ENCODE measurements around the gene MIPOL1.
"Not testable (repeated sequence)": the region's sequence is repeated elsewhere in the genome, so short reads cannot be mapped to it uniquely, and the experiment has no call there.

The MIPOL1 gene

DNA sequence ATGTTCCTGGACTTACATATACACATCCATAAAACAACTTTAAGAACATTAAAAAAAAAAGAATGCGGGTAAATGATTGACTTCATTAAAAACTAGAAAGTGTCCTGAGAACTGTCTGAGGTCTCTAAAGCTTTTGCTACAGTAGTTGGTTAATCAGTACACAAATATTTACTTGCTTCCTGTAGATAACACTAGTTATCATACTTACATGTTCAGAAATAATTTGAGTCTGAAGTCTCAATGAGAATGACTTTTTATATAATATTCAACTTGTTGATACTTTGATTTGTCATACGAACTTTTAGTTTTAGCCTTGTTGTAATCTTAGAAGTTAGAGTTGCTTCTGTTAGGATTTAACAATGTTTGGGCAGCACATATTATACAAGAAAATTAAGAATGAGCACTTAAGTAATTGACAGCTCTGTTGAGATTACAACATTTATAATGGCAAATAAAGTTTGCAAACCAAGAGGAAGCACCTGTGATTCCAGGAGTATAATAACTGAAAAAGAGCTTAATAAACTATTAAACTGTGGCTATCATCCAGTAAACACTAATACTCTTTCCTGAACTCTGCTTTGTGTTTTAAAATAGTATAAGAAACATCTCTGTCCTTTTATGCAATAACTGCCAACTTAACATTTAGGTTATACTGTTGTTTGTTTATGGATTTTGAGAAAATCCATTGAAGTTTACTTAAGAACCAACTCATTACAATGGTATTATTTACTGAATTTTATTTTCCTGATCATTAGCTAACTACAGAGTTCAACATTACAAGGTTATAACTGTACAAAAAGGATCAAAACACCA, 131.7 kb downstream of the MIPOL1 start:
- Histone ChIP-seq H3K4me3 (ENCODE audit: low read length) (no peak overlapping the region), H3K36me3 (ENCODE audit: control insufficient read depth, insufficient read depth, low read length) (no peaks in the 10 kb centered on the region), H3K27ac (ENCODE audit: low read depth, low read length) (no peak overlapping the region), H3K9ac (ENCODE audit: low read length) (no peak overlapping the region), H3K27me3 (ENCODE audit: control insufficient read depth, insufficient read depth, low read length) (no peaks in the 10 kb centered on the region), H3K4me1 (ENCODE audit: control insufficient read depth, insufficient read depth, low read length) (no peaks in the 10 kb centered on the region)

DNA sequence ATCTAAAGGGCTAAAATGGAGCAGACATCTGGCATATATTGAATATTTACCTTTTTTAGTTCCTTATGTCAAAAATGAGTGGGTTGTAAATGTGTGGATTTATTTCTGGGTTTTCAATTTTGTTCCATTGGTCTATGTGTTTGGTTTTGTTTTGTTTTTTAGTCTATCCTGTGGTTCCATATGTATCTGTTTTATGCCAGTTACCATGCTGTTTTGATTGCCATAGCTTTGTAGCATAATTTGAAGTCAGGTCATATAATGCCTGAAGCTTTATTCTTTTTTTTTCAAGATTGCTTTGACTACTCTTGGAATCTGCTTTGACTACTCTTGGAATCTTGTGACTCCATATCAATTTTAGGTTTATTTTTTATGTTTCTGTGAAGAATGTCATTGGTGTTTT, 133.2 kb downstream of the MIPOL1 start:
- Histone ChIP-seq H3K27me3 (ENCODE audit: control insufficient read depth, insufficient read depth, low read length) (no peaks in the 10 kb centered on the region), H3K27ac (ENCODE audit: low read depth, low read length) (no peak overlapping the region), H3K4me1 (ENCODE audit: control insufficient read depth, insufficient read depth, low read length) (no peaks in the 10 kb centered on the region), H3K4me3 (ENCODE audit: low read length) (no peak overlapping the region), H3K36me3 (ENCODE audit: control insufficient read depth, insufficient read depth, low read length) (no peaks in the 10 kb centered on the region), H3K9ac (ENCODE audit: low read length) (no peak overlapping the region)

DNA sequence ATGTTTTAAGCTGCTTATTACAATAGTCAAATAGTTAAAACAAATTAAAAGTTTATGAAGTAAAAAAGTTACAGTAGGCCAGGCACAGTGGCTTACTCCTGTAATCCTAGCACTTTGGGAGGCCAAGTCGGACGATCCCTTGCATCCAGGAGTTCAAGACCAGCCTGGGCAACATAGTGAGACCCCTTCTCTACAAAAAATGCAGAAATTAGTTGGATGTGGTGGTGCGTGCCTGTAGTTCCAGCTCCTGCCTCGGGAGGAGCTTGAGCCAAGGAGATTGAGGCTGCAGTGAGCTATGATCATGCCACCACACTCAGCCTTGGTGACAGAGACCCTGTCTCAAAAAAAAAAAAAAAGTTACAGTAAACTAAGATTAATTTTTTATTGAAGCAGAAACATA, 142.6 kb downstream of the MIPOL1 start:
- no peaks in the 10 kb centered on the region for H3K36me3 ChIP-seq (ENCODE audit: control insufficient read depth, insufficient read depth, low read length)
- no peak overlapping the region for H3K4me3 ChIP-seq (ENCODE audit: low read length)
- H3K27ac ChIP-seq (ENCODE audit: low read depth, low read length), result no peak overlapping the region
- H3K4me1 ChIP-seq (ENCODE audit: control insufficient read depth, insufficient read depth, low read length), result no peaks in the 10 kb centered on the region
- H3K9ac ChIP-seq (ENCODE audit: low read length), result no peak overlapping the region
- no peaks in the 10 kb centered on the region for H3K27me3 ChIP-seq (ENCODE audit: control insufficient read depth, insufficient read depth, low read length)

DNA sequence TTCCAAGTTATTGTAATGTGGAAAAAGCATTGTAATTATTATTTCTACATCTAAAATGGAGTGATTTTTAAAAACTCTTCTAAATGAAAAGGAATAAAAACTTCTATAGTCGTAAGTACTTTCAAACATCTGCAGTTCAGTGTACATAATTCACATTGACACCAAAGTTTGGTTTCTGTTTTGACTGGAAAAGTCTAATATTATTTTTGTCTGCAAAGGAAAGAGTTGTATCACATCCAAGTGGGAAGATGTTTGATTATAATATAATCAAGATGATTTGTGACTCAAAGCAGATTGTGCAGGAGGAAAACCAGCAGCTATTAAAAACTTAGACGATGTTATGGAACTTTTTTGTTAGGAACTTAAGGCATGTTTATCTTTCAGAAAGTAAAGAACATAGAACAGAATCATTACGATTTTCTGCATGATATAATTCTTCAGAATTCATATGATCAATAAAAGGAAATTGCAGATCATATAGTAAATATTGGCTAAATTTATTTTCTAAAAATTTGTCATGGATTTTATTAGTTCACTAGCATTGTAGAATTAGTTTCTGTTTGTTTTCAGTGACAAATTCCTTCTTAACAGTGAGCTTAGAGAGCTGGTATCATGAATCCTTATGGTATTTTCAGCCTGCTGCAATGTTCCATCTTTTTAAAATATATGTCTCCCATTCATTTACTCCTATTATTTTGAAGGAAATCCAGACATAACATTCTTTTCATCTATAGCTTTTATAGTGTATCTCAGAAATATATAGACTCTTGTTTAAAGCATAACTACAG, 145.8 kb downstream of the MIPOL1 start:
- H3K9ac ChIP-seq (ENCODE audit: low read length), result no peak overlapping the region
- H3K4me1 ChIP-seq (ENCODE audit: control insufficient read depth, insufficient read depth, low read length), result no peaks in the 10 kb centered on the region
- no peak overlapping the region for H3K27ac ChIP-seq (ENCODE audit: low read depth, low read length)
- H3K4me3 ChIP-seq (ENCODE audit: low read length), result no peak overlapping the region
- no peaks in the 10 kb centered on the region for H3K27me3 ChIP-seq (ENCODE audit: control insufficient read depth, insufficient read depth, low read length)
- H3K36me3 ChIP-seq (ENCODE audit: control insufficient read depth, insufficient read depth, low read length), result no peaks in the 10 kb centered on the region

DNA sequence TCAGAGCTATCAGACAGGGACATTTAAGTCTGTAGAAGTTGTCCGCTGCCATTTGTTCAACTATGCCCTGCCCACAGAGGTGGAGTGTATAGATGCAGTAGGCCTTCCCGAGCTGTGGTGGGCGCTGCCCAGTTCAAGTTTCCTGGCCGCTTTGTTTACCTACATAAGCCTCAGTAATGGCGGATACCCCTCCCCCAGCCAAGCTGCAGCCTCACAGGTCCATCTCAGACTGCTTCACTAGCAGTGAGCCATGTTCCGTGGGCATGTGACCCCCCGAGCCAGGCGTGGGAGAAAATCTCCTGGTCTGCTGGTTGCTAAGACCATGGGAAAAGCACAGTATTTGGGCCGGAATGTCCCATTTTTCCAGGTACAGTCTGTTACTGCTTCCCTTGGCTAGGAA, 165.9 kb downstream of the MIPOL1 start:
- Histone ChIP-seq H3K27ac (ENCODE audit: low read depth, low read length) (no peak overlapping the region), H3K9ac (ENCODE audit: low read length) (no peak overlapping the region), H3K4me3 (ENCODE audit: low read length) (no peak overlapping the region), H3K4me1 (ENCODE audit: control insufficient read depth, insufficient read depth, low read length) (no peaks in the 10 kb centered on the region), H3K27me3 (ENCODE audit: control insufficient read depth, insufficient read depth, low read length) (no peaks in the 10 kb centered on the region), H3K36me3 (ENCODE audit: control insufficient read depth, insufficient read depth, low read length) (no peaks in the 10 kb centered on the region)

DNA sequence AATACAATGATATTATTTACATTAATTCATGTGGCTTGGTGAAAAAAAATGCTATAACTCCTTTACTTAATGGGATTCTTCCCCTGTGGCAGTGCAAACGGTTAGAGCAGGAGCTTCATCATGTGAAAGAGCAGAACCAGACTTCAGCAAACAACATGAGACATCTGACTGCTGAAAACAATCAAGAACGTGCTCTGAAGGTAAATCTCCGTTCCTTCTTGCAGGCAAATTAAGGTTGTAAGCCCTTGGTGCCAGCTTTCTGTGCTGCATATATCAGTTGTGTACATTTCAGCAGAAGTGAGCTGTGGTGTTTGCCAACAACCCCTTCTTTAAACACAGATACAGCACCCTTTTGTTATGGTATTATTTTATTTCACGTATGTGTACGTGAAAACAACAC, 171.7 kb downstream of the MIPOL1 start:
- H3K27me3 ChIP-seq (ENCODE audit: control insufficient read depth, insufficient read depth, low read length), result no peaks in the 10 kb centered on the region
- H3K36me3 ChIP-seq (ENCODE audit: control insufficient read depth, insufficient read depth, low read length), result no peaks in the 10 kb centered on the region
- no peak overlapping the region for H3K27ac ChIP-seq (ENCODE audit: low read depth, low read length)
- H3K4me1 ChIP-seq (ENCODE audit: control insufficient read depth, insufficient read depth, low read length), result no peaks in the 10 kb centered on the region
- no peak overlapping the region for H3K4me3 ChIP-seq (ENCODE audit: low read length)
- no peak overlapping the region for H3K9ac ChIP-seq (ENCODE audit: low read length)

DNA sequence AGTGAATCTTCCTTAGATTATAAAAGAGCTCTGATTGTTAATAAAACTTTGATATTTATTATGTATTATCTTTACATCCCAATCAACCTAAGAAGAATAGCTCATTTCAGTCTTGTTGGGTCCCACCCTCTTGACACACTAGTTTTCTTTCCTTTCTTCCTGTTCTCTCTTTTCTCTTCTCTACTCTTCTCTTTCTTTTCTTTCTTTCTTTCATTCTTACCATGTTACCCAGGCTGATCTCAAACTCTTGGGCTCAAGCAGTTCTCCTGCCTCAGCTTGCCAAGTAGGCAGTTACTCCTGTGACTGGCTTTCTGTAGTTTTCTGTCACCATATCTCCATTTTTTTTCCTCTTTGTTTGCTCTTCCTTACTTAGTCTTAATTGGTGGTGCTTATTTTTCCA, 177.8 kb downstream of the MIPOL1 start:
- Histone ChIP-seq H3K9ac (ENCODE audit: low read length) (no peak overlapping the region), H3K4me3 (ENCODE audit: low read length) (no peak overlapping the region), H3K36me3 (ENCODE audit: control insufficient read depth, insufficient read depth, low read length) (no peaks in the 10 kb centered on the region), H3K27ac (ENCODE audit: low read depth, low read length) (no peak overlapping the region), H3K27me3 (ENCODE audit: control insufficient read depth, insufficient read depth, low read length) (no peaks in the 10 kb centered on the region), H3K4me1 (ENCODE audit: control insufficient read depth, insufficient read depth, low read length) (no peaks in the 10 kb centered on the region)

DNA sequence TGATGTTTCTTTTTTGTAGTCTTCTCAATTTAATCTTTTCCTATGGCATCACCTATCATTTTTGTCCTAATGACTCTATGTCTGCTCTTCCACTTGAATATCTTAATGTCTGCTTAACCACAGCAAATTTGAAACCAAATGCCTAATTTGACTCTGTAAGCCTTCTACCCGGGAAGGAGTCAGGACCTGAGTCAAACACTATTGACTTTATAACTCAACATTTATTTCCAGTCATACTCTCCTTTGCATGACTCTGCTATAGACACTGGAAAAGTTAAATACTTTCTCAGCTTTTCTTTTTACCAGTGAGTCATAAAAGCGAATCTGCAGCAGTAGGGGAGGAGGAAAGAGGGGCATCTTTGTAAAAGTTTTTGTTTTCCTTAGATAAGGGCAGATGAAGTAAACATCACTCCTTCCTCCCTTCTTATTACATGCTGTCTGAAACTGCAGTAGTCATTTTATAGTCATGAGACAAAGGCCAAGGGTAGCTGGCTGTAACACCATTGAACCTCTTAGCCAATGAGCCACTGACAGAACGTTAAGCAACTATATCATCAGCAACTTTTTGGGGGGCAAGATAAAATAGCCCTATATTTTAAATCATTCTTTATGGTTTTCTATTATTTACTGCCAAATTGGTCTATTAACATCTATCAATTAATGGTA, 179.3 kb downstream of the MIPOL1 start:
- no peaks in the 10 kb centered on the region for H3K27me3 ChIP-seq (ENCODE audit: control insufficient read depth, insufficient read depth, low read length)
- H3K27ac ChIP-seq (ENCODE audit: low read depth, low read length), result no peak overlapping the region
- H3K4me3 ChIP-seq (ENCODE audit: low read length), result no peak overlapping the region
- H3K36me3 ChIP-seq (ENCODE audit: control insufficient read depth, insufficient read depth, low read length), result no peaks in the 10 kb centered on the region
- H3K9ac ChIP-seq (ENCODE audit: low read length), result no peak overlapping the region
- H3K4me1 ChIP-seq (ENCODE audit: control insufficient read depth, insufficient read depth, low read length), result no peaks in the 10 kb centered on the region

DNA sequence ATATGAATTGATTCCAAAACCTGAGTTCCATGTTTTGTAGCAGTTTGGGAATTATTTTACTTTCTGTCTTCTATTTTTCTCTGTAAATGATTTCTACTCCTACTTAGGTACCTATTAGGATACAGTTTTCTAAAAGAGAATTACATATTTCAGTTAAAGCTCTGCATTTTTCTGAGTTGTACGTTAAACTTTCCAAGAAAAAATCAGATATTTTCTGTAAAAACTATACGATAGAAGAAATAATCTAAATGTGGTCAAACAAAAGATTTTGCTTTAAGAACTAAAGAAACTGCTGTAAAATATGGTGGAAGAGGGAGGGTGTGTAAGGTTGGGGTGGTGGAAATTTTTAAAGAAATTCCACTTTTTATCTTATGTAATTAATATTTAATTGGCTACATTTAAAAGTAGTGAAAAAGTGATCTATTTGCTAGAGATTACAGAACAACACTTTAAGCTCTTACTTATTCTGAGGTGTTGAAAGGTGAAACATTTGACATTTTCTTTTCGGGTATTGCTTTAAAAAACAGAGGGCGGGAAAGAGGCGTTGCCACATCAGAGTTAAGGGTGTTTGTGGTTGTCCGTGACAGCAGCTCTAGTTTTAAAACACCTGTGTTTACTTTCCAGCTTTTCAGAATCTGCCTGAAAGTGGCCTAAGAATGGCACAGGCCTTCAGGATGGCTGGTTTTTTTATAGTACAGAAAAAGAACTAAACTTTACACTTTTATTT, 187.3 kb downstream of the MIPOL1 start:
- Histone ChIP-seq H3K36me3 (ENCODE audit: control insufficient read depth, insufficient read depth, low read length) (no peaks in the 10 kb centered on the region), H3K27me3 (ENCODE audit: control insufficient read depth, insufficient read depth, low read length) (no peaks in the 10 kb centered on the region), H3K4me3 (ENCODE audit: low read length) (no peak overlapping the region), H3K4me1 (ENCODE audit: control insufficient read depth, insufficient read depth, low read length) (no peaks in the 10 kb centered on the region), H3K9ac (ENCODE audit: low read length) (no peak overlapping the region), H3K27ac (ENCODE audit: low read depth, low read length) (no peak overlapping the region)

DNA sequence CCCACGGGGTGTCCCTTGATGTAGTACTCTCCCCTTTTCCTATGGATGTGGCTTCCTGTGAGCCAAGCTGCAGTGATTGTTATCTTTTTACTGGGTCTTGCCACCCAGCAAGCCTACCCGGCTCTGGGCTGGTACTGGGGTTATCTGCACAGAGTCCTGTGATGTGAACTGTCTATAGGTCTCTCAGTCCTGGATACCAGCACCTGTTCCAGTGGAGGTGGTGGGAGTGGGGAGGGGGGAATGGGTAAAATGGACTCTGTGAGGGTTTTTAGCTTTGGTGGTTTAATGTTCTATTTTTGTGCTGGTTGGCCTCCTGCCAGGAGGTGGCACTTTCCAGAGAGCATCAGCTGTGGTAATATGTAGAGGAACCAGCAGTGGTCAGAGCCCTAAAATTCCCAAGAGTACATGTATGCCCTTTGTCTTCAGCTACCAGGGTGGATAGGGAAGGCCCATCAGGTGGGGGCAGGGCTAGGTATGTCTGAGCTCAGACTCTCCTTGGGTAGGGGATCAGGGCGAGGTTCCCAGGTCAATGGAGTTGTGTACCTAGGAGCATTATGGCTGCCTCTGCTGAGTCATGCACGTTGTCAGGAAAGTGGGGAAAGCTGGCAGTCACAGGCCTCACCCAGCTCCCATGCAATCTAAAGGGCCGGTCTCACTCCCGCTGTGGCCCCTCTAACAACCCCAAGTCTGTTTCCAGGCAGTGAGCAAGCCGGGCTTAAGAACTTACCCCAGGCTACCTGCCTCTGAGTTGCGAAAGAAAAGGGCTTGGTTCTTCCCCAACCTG, 199.6 kb downstream of the MIPOL1 start:
- not testable (repeated sequence) for H3K27me3 ChIP-seq (ENCODE audit: control insufficient read depth, insufficient read depth, low read length); H3K27ac ChIP-seq (ENCODE audit: low read depth, low read length); H3K9ac ChIP-seq (ENCODE audit: low read length); H3K4me3 ChIP-seq (ENCODE audit: low read length); H3K36me3 ChIP-seq (ENCODE audit: control insufficient read depth, insufficient read depth, low read length); H3K4me1 ChIP-seq (ENCODE audit: control insufficient read depth, insufficient read depth, low read length)

DNA sequence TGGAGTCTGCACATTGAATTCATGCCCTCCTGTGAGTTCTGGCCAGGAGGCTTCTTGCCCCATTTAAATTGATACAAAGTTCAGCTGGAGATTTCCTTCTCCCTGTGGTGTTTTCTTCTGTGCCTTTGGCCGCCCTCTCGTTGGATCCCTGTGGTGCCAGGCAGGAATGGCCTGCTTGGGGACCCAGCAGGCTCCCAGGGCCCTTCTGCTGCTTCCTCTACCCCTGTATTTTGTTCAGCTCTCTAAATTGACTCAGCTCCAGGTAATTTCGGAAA, 200.1 kb downstream of the MIPOL1 start:
- Histone ChIP-seq H3K36me3 (ENCODE audit: control insufficient read depth, insufficient read depth, low read length) (no peaks in the 10 kb centered on the region), H3K4me3 (ENCODE audit: low read length) (no peak overlapping the region), H3K4me1 (ENCODE audit: control insufficient read depth, insufficient read depth, low read length) (no peaks in the 10 kb centered on the region), H3K27ac (ENCODE audit: low read depth, low read length) (no peak overlapping the region), H3K27me3 (ENCODE audit: control insufficient read depth, insufficient read depth, low read length) (no peaks in the 10 kb centered on the region), H3K9ac (ENCODE audit: low read length) (no peak overlapping the region)

DNA sequence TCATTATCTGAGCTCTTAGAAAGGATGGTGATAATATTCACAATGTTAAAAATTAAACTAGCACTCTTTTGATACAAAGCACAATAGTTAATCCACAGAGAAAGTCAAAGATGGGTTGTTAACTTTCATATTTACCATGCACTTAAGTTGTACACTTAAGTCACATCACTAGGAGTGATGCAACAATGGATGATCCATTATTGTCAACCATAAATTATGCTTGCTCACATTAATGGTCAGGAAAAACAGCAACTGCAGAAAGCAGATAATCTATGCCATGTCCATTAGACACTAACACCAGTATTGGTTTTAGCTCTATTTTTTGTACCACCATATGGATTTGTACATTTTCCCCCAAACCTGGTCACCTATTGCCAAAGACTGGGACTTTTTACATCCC, 201.8 kb downstream of the MIPOL1 start:
- Histone ChIP-seq H3K27me3 (ENCODE audit: control insufficient read depth, insufficient read depth, low read length) (no peaks in the 10 kb centered on the region), H3K36me3 (ENCODE audit: control insufficient read depth, insufficient read depth, low read length) (no peaks in the 10 kb centered on the region), H3K9ac (ENCODE audit: low read length) (no peak overlapping the region), H3K4me3 (ENCODE audit: low read length) (no peak overlapping the region), H3K4me1 (ENCODE audit: control insufficient read depth, insufficient read depth, low read length) (no peaks in the 10 kb centered on the region), H3K27ac (ENCODE audit: low read depth, low read length) (no peak overlapping the region)

Data from rectal smooth muscle tissue (tissue), 1 donor.